ENCODE data around the gene KRT15.
"Not testable (repeated sequence)": the region's sequence is repeated elsewhere in the genome, so short reads cannot be mapped to it uniquely, and the experiment has no call there.

Gene KRT15

GRCh38 chr17:41542786-41543185, 24.1 kb upstream of the KRT15 start:
- DNase-seq, result not testable (repeated sequence)

DNA sequence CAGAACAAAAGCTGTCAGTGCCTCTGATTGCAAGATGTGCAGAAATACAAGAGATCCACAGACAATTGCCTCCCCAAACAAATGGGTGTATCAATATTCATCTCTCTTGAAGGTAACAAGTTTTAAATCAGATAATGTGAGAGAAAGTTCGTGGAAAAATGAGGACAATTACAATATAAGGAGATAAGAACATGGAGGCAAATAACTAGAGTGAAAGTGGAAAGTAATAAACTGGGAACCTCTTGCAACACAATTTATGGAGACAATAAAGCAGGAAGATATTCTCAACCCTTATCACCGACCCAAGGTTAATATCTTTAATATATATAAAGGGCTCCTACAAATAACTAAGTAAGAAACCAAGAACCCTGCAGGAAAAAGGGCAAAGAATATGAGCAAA, 23.7 kb upstream of the KRT15 start:
- no peak for DNase-seq

DNA sequence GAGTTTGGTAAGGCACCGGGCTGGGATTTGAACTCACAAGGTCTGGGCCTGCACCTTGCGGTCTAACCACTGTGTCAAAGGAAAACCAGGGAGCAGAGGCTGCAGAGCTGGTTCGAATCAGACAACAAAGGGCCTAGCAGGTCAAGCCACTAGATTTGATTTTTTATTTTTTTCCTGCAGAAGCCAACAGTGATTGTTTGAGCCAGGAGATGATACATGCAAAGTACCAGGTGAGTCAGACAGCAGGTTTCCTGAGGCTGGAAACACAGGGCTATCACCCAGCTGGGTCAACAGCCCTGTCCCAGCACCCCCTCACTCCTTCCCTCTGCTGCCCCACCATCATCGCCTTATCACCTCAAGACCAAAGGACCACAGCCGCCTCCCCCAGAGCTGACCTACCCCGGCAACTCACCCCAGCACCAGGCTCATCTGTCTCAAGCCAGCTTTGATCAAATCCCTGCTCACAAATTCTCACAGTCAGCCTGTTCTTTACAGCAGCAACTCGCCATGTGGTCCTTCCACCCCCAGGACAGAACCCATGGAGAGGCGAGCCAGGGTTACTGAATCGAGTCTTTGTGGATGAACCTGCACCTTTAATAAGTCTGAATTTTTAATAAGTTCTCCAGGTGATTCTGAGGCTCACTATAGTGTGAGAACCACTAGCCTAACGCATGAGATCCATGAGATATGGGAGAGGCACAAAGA, 22.4 kb upstream of the KRT15 start:
- no peak for DNase-seq

DNA sequence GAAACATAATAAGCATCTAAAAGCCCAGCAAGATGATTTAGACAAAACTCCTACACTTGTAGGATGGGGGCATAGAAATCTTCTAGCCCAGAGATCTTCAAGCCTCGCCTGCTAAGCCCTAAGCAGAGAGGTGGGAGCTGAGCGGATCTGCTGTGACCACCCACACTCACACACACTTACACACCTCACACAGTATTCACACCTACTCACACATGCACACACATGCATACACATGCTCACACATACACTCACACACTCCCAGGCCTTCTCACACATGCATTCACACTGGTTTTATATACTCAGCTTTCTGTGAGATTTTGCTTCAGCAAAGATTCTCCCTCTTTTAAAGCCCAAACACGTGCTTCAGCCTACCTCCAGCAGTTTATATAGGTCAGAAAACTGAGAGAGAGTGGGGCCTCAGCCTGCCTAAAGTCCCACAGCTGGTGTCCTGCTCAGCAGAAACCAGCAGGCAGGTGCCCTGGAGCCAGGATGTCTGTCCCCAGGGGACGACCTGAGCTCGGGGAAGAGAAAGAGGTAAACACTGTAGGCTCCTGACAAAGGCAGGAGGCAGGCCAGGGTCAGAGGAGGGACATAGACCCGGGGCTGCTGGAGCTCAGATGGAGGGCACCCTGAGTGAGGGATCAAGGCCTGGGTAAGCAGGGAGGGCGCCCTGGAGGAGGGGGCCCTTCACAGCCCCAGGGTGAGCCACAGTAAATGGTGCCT, 21.4 kb upstream of the KRT15 start:
- no peak for DNase-seq

DNA sequence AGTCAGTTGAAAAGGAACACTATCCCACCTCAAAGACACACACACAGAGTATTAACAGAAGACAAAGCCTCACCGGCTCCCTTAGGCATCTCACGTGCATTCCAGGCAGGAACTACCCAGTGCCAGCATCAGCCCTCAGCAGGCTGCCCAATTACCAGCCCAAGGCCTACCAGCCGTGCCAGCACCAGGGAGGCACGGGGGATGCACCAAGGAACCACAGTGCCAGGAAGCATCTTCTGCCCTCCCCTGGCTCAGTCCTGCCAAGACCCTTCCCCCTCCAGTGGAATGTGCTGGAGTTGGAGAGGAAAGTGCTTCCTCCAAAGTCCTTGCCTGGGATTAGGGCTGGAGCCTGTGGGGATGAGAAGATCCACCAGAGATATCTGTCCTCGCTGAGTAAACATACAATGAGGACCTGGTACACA, 20.4 kb upstream of the KRT15 start:
- no peak for DNase-seq

- no peak for DNase-seq
These were observed 19.9 kb upstream of the KRT15 start for GRCh38 chr17:41538565-41538991.

- no peak for DNase-seq
These were observed 19.3 kb upstream of the KRT15 start for GRCh38 chr17:41537990-41538389.

- no peak for DNase-seq
These were observed 18.9 kb upstream of the KRT15 start for GRCh38 chr17:41537614-41537954.

DNA sequence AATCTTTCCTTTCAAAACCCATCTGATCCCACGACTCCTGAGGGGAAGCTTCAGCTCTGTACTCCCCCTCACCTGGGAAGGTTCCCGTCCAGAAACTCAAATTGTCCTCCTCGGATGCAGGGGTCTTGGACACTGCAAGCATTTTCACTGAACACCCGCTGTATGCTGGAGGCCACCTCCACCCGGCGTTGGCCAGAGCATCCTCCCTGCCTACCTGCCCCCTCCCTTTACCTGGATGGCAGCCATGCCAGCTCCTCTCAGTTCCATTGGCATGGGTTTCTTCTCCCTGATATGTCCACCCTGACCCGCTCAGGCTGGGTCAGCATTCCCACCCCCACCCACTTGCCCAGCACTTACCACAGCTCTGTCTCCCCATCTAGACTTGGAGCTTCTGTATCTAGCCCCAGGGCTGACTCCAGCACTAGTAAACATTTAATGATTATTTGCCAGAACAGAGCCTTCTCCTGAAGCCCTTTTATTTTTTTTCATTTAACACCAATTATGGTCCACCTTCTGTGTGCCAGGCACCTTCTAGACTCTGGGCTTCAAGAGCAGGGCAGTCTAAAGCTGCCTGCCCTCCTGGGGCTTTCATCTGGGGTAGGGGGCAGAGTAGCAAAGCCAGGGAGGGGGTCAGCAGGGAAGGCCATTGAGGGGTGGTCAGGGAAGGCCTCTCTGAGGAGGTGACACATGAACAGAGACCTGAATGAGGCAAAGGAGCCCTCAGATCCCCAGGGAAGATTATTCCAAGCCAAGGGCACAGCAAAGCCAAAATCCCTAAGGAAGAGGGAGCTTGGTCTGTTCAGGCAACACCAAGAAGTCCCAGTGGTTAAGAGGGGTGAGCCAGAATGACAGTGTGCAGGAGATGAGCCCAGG, 18.3 kb upstream of the KRT15 start:
- no peak for DNase-seq

DNA sequence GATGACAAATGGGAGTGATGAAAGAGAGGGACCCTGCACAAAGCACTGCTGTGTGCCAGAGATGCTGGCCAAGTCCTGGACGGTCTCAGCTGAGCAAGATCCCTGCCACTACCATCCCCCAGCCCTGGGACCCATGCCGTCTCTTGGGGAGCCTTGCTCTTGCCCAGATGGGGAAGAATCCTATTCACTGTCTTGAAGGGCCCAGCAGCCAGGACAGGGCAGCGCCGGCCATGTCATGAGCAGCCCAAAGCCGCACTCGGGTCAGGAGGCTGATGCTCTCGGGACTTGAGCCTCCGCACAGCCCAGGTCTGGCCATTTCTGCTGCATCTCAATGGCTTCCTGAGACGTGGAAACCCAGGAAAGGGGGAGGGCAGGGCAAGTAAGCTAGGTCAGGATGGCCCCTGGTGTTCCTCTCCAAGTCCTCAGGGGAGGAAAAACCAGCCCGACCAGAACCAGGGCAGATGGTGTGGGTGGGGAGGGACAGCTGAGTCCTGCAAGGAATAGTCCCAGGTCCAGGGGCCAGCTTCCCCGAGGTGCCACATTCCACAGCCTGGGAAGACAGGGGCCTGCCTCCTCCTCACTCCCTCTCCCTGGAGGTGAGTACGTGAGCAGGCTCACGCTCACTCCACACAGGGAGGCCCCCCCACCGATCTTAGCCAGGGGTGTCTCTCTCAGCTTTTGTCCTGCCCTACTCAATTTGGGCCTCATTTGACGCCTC, 17.2 kb upstream of the KRT15 start:
- DNase-seq, result no peak

DNA sequence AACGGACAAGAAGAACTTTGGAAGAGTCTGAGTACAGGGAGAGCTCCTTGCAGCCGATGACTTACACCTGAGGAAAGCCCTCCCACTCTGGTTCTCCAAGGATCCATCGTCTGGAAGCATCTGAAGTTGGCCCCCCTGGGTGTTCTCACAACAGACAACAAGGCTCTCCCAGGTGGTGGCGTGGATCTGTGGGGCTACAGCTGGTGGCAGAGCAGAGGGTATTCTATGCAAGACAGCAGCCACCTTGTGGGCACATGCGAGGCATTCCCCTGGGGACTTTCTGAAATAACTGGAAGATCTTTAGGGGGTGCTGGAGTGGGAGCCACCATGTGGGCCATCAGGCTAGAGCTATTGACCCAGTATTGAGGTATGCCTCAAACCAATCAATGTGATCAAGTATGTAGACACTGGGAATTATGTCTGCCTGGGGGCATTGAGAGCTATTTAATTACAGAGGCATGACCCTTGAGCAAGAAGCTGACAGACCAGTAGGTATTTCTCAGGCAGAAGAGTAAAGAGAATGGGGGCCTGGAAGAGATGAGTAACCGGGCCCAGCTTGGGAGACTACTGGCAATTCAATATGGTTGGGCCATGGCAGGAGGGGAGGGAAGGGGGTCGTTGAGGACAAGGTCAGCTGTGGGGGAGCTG, 16.3 kb upstream of the KRT15 start:
- no peak for DNase-seq

DNA sequence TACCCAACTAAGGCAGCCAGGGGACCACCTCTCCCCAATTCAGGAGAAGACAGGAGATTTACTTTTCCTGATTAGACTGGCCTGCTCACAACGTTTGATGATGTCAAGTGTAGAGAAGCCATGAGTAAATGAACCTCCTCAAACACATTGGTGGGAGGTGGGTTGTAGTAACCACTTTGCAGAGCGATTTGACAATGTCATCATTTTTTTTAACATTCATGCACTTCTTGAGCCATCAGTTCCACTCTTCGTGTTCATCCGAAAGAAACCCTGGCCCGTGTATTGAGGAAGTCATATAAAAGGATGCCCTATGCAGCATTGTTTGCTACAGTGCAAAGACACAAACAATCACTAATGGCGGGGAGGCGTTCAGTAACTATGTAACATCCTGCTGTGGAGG, 14.9 kb upstream of the KRT15 start:
- DNase-seq, result no peak

- no peak for DNase-seq
These were observed 14.4 kb upstream of the KRT15 start for GRCh38 chr17:41532947-41533570.

DNA sequence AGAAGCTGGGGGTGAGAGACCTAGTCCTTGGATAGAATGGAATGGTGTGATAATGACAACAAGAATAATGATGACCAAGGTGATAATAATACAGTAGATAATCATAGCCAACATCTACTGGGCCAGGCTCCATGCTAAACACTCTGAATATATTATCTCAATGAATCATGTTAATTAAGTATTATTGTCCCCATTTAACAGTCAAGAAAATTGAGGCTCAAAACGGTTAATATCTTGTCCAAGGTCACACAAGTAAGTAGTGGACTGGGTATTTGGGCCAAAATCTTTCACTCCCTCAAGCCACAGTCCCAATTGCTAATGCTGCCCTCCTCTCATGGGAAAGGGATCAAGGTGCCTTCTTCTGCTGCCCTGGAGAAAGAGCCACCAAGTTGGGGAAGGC, 13.3 kb upstream of the KRT15 start:
- DNase-seq, result no peak

- peak; percentile 68 for DNase-seq
These were observed 11.7 kb upstream of the KRT15 start for GRCh38 chr17:41530062-41531048.

GRCh38 chr17:41529491-41529915, 10.8 kb upstream of the KRT15 start:
- DNase-seq, result no peak

DNA sequence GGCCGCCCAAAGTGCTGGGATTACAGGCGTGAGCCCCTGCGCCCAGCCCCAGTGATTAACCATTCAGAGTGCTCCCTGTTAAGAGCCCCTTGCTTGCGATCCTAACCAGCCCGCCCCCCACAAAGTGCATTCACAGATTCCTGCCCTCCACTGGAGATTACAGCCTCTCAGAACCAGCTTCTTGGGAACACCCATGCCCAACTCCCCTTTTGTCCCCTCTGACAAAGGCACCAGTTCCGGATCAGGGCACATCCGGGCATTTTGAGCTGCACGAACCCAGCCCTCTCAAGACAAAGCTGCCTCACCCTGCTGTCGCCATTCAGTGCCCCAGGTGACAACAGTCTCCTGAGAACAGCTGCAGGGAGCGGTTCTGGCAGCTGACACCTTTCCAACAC, 10.3 kb upstream of the KRT15 start:
- no peak for DNase-seq

DNA sequence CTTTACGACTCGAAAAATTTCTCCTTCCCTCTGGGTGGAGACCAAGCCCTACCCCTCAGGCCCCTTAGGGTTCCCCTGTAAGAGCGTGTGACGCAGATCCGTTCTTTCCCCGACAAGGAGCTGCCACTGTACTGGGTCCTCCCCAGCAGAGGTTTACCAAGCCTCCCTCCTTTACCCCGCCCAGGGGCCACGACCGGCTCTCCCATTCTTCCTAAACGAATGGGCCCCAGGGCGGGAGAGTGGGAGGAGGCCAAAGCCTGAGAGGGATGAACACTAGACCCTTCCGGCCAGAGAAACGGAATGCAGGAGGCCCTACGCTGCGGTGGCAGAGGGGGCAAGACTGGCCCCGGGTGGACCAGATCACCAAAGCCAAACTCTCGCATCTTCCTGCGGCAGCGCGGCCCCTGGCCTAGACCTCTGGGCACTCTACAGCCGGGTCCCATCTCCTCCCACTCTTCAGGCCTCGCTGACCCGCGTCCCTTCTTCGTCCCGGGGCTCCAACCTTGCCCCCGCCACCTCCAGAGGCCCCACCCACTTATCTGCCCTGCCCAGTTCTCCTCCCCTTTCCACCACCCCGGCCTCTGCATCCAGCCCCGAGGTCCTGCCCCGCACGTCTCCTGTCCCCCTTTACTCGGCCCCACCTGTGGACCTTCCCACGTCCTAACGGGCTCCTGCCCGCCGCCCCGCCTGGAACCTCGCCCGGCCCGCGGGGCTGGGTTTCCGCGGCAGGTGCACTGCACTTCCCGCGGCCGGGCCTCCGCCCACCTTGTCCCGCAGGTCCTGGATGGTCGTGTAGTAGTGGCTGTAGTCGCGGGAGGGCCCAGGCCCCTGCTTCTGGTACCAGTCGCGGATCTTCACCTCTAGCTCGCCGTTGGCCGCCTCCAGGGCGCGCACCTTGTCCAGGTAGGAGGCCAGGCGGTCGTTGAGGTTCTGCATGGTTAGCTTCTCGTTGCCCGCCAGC, 8.7 kb upstream of the KRT15 start:
- no peak for DNase-seq

- DNase-seq, result no peak
These were observed 5.6 kb upstream of the KRT15 start for GRCh38 chr17:41524261-41524660.

DNA sequence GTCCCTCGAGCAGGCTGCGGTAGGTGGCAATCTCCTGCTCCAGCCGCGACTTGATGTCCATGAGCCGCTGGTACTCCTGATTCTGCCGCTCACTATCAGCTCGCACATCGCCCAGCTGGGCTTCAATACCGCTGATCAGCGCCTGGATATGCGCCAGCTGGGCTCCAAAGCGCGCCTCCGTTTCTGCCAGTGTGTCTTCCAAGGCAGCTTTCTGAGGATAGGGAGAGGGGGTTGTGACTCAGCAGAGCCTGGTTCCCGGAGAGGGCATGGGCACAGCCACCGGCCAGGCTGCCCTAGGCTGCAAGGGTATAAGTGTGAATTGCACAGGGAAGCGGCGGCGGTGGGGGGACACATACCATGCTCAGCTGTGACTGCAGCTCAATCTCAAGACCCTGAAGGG, 5.1 kb upstream of the KRT15 start:
- DNase-seq, result no peak

Data from OCI-M1 (cell line).